Measurements from ENCODE around the gene TMSB10. TPM values are rescaled to one million over a fixed set of nuclear protein-coding genes. Genes with fewer than 3 reads are reported as not detected.

TMSB10 gene
- total and polyA plus RNA-seq, 4 donors = 225 to 518 (median 256) TPM

DNA sequence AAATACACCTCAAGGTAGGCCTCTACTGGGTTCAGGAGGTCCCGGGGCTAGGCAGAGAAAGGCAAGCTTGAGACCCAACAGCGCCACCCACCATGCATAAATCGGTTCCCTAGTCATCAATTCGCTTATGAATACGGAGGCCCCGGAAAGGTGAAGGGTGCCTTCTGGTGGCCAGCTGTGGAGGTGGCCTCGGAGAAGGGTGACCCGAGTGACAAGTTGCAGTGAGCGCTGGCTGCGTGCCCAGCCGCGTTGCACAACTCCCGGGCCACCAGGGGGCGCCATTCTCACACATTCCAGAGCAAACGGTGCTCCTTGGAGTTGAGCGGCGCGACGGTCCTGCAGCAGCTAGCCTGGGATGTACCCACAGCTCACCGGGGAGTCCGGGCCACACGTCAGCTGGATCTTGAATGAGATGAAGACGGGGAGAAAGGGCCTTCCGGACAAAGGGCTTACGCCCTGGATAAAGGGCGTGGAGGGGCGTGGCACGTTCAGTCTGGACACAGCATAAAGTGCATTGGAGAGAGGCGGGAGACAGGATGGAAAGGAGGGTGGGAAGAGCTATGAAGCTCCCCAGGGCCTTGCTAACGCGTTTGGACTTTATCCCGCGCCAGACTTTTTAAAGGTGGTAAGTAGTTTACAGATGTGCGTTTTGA is 20.4 kb downstream of the TMSB10 start (continued):
- TF ChIP-seq REST (IDR thresholded peaks at IDR 0.05) (peak; percentile 36), GABPA (IDR thresholded peaks at IDR 0.05 in 1 of 2, conservative IDR thresholded peaks at IDR 0.05 in 1 of 2) (no peak), FOXA2 (IDR thresholded peaks at IDR 0.05) (no peak), RXRA (IDR thresholded peaks at IDR 0.05) (peak; percentile 64 to 91), EGR1 (IDR thresholded peaks at IDR 0.05; ENCODE audit: low read depth in 2 of 2) (no peak), RAD21 (IDR thresholded peaks at IDR 0.05) (peak; percentile 93 to 96)

- TF ChIP-seq FOXA2 (IDR thresholded peaks at IDR 0.05) (no peak), REST (IDR thresholded peaks at IDR 0.05) (no peak), RXRA (IDR thresholded peaks at IDR 0.05) (no peak), EGR1 (IDR thresholded peaks at IDR 0.05; ENCODE audit: low read depth in 2 of 2) (no peak), TAF1 (conservative IDR thresholded peaks at IDR 0.05) (no peak), RAD21 (IDR thresholded peaks at IDR 0.05) (no peak), NR2F2 (IDR thresholded peaks at IDR 0.05) (no peak), HNF4G (IDR thresholded peaks at IDR 0.05) (no peak), GABPA (IDR thresholded peaks at IDR 0.05 in 1 of 2, conservative IDR thresholded peaks at IDR 0.05 in 1 of 2) (no peak)
- TF ChIP-seq, protein P1, sequence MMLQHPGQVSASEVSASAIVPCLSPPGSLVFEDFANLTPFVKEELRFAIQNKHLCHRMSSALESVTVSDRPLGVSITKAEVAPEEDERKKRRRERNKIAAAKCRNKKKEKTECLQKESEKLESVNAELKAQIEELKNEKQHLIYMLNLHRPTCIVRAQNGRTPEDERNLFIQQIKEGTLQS (IDR thresholded peaks at IDR 0.05) = no peak
- no peak overlapping the region for H3K4me3 ChIP-seq (ENCODE audit: low read depth in 1 of 3, low read length in 3 of 3)
These were observed 21.8 kb downstream of the TMSB10 start for GRCh38 chr2:84927275-84927627.

DNA sequence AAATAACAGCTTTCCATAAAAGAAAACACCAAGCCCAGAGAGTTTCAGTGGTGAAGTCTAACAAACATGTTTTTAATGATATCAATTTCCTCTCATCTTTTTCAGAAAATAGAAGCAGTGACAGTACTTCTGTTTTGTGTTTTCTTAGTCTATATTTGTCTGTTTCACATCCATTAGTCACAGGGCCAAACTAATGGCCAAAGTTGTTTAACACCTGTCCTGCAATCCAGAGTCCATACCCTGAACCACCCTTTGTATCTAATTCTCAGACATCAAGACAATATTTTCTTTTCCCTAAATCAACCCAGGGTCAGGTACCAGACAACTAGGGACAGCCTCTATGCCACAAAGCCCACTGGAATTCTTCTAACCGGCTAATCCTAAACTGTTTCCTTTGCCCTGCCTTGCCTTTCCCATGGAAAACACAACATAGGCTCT is 25.9 kb downstream of the TMSB10 start:
- no peaks in the 10 kb centered on the region for H3K36me3 ChIP-seq (ENCODE audit: control insufficient read depth in 4 of 4, insufficient read depth in 3 of 4, low read depth in 1 of 4, low read length in 3 of 4)
- H3K4me3 ChIP-seq (ENCODE audit: low read depth in 1 of 3, low read length in 3 of 3) = no peak overlapping the region
- WGBS = 88% methylated on average over 1 of the region's 1 CpG
- no peaks in the 10 kb centered on the region for H3K27me3 ChIP-seq (ENCODE audit: control insufficient read depth in 4 of 4, insufficient read depth in 4 of 4, low read length in 3 of 4)
- peaks cover 0 to 7% (median 6%) of the 10 kb centered on the region in 4 donors for H3K4me1 ChIP-seq (ENCODE audit: control insufficient read depth in 4 of 4, insufficient read depth in 4 of 4, low read length in 3 of 4)
- DNase-seq (ENCODE audit: low spot score) = no peak
- no peak overlapping the region for H3K9ac ChIP-seq (ENCODE audit: low read depth in 1 of 2, low read length in 2 of 2)
- no peak overlapping the region for H3K27ac ChIP-seq (ENCODE audit: low read depth in 1 of 2, low read length in 2 of 2)
- no peaks in the 10 kb centered on the region for H3K9me3 ChIP-seq (ENCODE audit: control insufficient read depth in 4 of 4, low read length in 3 of 4)
- TF ChIP-seq CTCF (IDR thresholded peaks at IDR 0.05; ENCODE audit: low read depth, low read length, missing input control) (no peak), HNF4G (IDR thresholded peaks at IDR 0.05) (no peak), FOXA1 (IDR thresholded peaks at IDR 0.05) (no peak), SP1 (IDR thresholded peaks at IDR 0.05) (no peak)

More at GRCh38 chr2:84927275-84927627, 21.8 kb downstream of the TMSB10 start:
- Histone ChIP-seq H3K27ac (ENCODE audit: low read depth in 1 of 2, low read length in 2 of 2) (no peak overlapping the region), H3K27me3 (ENCODE audit: control insufficient read depth in 4 of 4, insufficient read depth in 4 of 4, low read length in 3 of 4) (no peaks in the 10 kb centered on the region), H3K36me3 (ENCODE audit: control insufficient read depth in 4 of 4, insufficient read depth in 3 of 4, low read depth in 1 of 4, low read length in 3 of 4) (no peaks in the 10 kb centered on the region), H3K9ac (ENCODE audit: low read depth in 1 of 2, low read length in 2 of 2) (no peak overlapping the region), H3K4me1 (ENCODE audit: control insufficient read depth in 4 of 4, insufficient read depth in 4 of 4, low read length in 3 of 4) (peaks cover 2 to 18% (median 10%) of the 10 kb centered on the region in 4 donors), H3K9me3 (ENCODE audit: control insufficient read depth in 4 of 4, low read length in 3 of 4) (no peaks in the 10 kb centered on the region)
- DNase-seq (ENCODE audit: low spot score) = no peak
- WGBS = 42% methylated on average over 3 of the region's 3 CpGs

Measured in liver (tissue), 9 donors.